Activated naive CD8-positive, alpha-beta T cell (primary cell): ENCODE measurements around the gene ZNF516.

ENCODE experiments used
- H3K27ac Mint-ChIP-seq: one replicate; pipeline ENCODE4 v1.8.0; 2021; ENCODE audit warnings: mixed read lengths
- H3K27me3 Mint-ChIP-seq: one replicate; pipeline ENCODE4 v1.8.0; 2021; ENCODE audit warnings: mixed read lengths
- H3K36me3 Mint-ChIP-seq: one replicate; pipeline ENCODE4 v1.8.0; 2021; ENCODE audit warnings: mixed read lengths
- H3K4me1 Mint-ChIP-seq: one replicate; pipeline ENCODE4 v1.8.0; 2021; ENCODE audit warnings: low read depth, mixed read lengths
- H3K4me3 Mint-ChIP-seq: one replicate; pipeline ENCODE4 v1.8.0; 2021; ENCODE audit warnings: mild to moderate bottlenecking, mixed read lengths
- H3K9me3 Mint-ChIP-seq: one replicate; pipeline ENCODE4 v1.8.0; 2021; ENCODE audit warnings: low read depth, mixed read lengths

Gene ZNF516

GRCh38 chr18:76518860-76519538 lies 24.0 kb upstream of the ZNF516 start:
- Mint-ChIP-seq H3K9me3 (no peaks in the 10 kb centered on the region), H3K4me3 (peak overlapping the region; percentile 78), H3K36me3 (no peaks in the 10 kb centered on the region), H3K4me1 (peaks cover 19% of the 10 kb centered on the region), H3K27ac (no peak overlapping the region), H3K27me3 (peaks cover 29% of the 10 kb centered on the region)

- no peak overlapping the region for H3K27ac Mint-ChIP-seq
- H3K27me3 Mint-ChIP-seq: peaks cover 29% of the 10 kb centered on the region
- no peaks in the 10 kb centered on the region for H3K9me3 Mint-ChIP-seq
Observed at GRCh38 chr18:76518123-76518859, 23.2 kb upstream of the ZNF516 start.

GRCh38 chr18:76515576-76515975 lies 20.5 kb upstream of the ZNF516 start:
- peaks cover 25% of the 10 kb centered on the region for H3K27me3 Mint-ChIP-seq

More at GRCh38 chr18:76518123-76518859, 23.2 kb upstream of the ZNF516 start:
- Mint-ChIP-seq H3K4me3 (peak overlapping the region; percentile 78), H3K36me3 (no peaks in the 10 kb centered on the region), H3K4me1 (peaks cover 19% of the 10 kb centered on the region)

GRCh38 chr18:76514573-76514972 lies 19.5 kb upstream of the ZNF516 start:
- H3K4me1 Mint-ChIP-seq: peaks cover 19% of the 10 kb centered on the region
- no peaks in the 10 kb centered on the region for H3K9me3 Mint-ChIP-seq
- peaks cover 25% of the 10 kb centered on the region for H3K27me3 Mint-ChIP-seq
- H3K36me3 Mint-ChIP-seq: no peaks in the 10 kb centered on the region
- no peak overlapping the region for H3K4me3 Mint-ChIP-seq
- no peak overlapping the region for H3K27ac Mint-ChIP-seq

More at GRCh38 chr18:76515576-76515975, 20.5 kb upstream of the ZNF516 start:
- H3K36me3 Mint-ChIP-seq: no peaks in the 10 kb centered on the region
- peaks cover 19% of the 10 kb centered on the region for H3K4me1 Mint-ChIP-seq
- no peak overlapping the region for H3K4me3 Mint-ChIP-seq
- no peaks in the 10 kb centered on the region for H3K9me3 Mint-ChIP-seq
- no peak overlapping the region for H3K27ac Mint-ChIP-seq

GRCh38 chr18:76507830-76508385 lies 12.9 kb upstream of the ZNF516 start:
- no peaks in the 10 kb centered on the region for H3K9me3 Mint-ChIP-seq
- H3K27me3 Mint-ChIP-seq: no peaks in the 10 kb centered on the region
- H3K36me3 Mint-ChIP-seq: no peaks in the 10 kb centered on the region
- H3K4me1 Mint-ChIP-seq: no peaks in the 10 kb centered on the region
- no peak overlapping the region for H3K4me3 Mint-ChIP-seq
- H3K27ac Mint-ChIP-seq: no peak overlapping the region

GRCh38 chr18:76506974-76507764 lies 12.1 kb upstream of the ZNF516 start:
- no peaks in the 10 kb centered on the region for H3K27me3 Mint-ChIP-seq
- H3K4me1 Mint-ChIP-seq: no peaks in the 10 kb centered on the region
- no peak overlapping the region for H3K4me3 Mint-ChIP-seq
- no peak overlapping the region for H3K27ac Mint-ChIP-seq
- H3K36me3 Mint-ChIP-seq: no peaks in the 10 kb centered on the region
- no peaks in the 10 kb centered on the region for H3K9me3 Mint-ChIP-seq

DNA sequence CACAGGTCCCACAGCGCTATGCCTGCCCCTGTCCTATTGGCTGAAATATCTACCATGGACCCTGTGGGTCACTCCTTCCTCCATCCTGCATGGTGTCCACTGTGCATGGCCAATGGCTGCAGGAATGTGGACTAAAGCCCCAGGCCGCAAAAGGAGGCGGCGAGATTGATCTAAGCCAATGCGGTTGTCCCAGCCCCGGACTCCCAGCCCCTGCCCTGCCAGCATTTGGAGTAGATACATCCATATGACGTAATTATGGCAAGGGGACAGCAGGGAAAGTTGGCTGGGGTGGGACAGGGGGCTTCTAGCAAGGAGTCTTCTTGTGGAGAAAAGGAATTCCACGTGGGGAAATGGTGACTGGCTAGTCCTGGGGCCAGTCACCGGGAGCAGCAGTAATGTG lies 11.4 kb upstream of the ZNF516 start:
- Mint-ChIP-seq H3K27ac (no peak overlapping the region), H3K36me3 (no peaks in the 10 kb centered on the region), H3K27me3 (no peaks in the 10 kb centered on the region), H3K4me1 (no peaks in the 10 kb centered on the region), H3K9me3 (no peaks in the 10 kb centered on the region), H3K4me3 (no peak overlapping the region)

- no peaks in the 10 kb centered on the region for H3K27me3 Mint-ChIP-seq
- H3K9me3 Mint-ChIP-seq: no peaks in the 10 kb centered on the region
- H3K4me1 Mint-ChIP-seq: no peaks in the 10 kb centered on the region
- H3K4me3 Mint-ChIP-seq: no peak overlapping the region
- no peaks in the 10 kb centered on the region for H3K36me3 Mint-ChIP-seq
- H3K27ac Mint-ChIP-seq: no peak overlapping the region
Observed at GRCh38 chr18:76505614-76506013, 10.6 kb upstream of the ZNF516 start.

DNA sequence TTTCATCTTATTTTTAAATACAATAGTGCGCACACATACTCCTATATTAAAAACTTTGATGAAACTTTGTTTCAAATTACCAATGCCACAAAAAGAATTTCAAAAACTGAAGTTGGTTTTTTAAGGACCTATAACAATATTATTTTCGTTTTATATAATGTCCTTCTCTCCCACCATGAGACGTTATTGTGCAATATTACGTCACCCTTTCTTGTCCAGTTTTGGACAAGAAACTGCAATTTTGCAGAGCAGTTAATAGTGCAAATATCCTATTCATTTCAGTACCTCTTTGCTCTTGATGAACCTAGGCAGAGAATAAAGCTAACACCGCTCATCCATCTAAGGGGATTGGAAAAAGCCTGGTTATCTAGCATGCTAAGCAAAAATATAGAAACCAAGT lies 9.7 kb upstream of the ZNF516 start:
- no peak overlapping the region for H3K4me3 Mint-ChIP-seq
- H3K36me3 Mint-ChIP-seq: no peaks in the 10 kb centered on the region
- H3K27ac Mint-ChIP-seq: no peak overlapping the region
- H3K9me3 Mint-ChIP-seq: no peaks in the 10 kb centered on the region
- H3K4me1 Mint-ChIP-seq: no peaks in the 10 kb centered on the region
- no peaks in the 10 kb centered on the region for H3K27me3 Mint-ChIP-seq

GRCh38 chr18:76503649-76504386 lies 8.8 kb upstream of the ZNF516 start:
- Mint-ChIP-seq H3K4me1 (no peaks in the 10 kb centered on the region), H3K4me3 (no peak overlapping the region), H3K27ac (no peak overlapping the region), H3K27me3 (no peaks in the 10 kb centered on the region), H3K9me3 (no peaks in the 10 kb centered on the region), H3K36me3 (no peaks in the 10 kb centered on the region)

DNA sequence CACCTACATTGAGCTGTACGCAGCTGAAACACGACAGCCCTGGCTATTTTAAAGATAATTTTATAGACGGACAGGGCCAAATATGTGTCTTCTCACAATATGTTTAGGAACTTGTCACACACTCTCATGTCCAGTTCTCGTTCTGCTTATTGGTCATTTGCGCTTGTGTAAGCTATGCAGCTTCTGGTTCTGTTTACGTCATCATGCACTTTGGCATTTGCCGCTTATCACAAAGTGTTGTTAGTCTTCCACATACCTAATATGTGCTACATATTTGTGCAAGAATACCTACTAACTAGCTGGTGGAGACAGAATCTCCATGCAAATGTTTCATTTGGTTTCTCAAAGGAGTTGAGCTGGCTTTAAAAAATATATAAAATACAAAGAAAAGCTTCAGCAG lies 7.5 kb upstream of the ZNF516 start:
- Mint-ChIP-seq H3K27ac (no peak overlapping the region), H3K9me3 (no peaks in the 10 kb centered on the region), H3K27me3 (no peaks in the 10 kb centered on the region), H3K36me3 (no peaks in the 10 kb centered on the region), H3K4me1 (no peaks in the 10 kb centered on the region), H3K4me3 (no peak overlapping the region)

GRCh38 chr18:76499637-76500340 lies 4.7 kb upstream of the ZNF516 start:
- Mint-ChIP-seq H3K4me1 (peaks cover 4% of the 10 kb centered on the region), H3K9me3 (no peaks in the 10 kb centered on the region), H3K4me3 (no peak overlapping the region), H3K27me3 (no peaks in the 10 kb centered on the region), H3K36me3 (no peaks in the 10 kb centered on the region), H3K27ac (no peak overlapping the region)

- no peaks in the 10 kb centered on the region for H3K36me3 Mint-ChIP-seq
- H3K4me1 Mint-ChIP-seq: peaks cover 8% of the 10 kb centered on the region
- H3K27me3 Mint-ChIP-seq: no peaks in the 10 kb centered on the region
- no peak overlapping the region for H3K4me3 Mint-ChIP-seq
- no peaks in the 10 kb centered on the region for H3K9me3 Mint-ChIP-seq
- no peak overlapping the region for H3K27ac Mint-ChIP-seq
Observed at GRCh38 chr18:76499021-76499420, 4.0 kb upstream of the ZNF516 start.

DNA sequence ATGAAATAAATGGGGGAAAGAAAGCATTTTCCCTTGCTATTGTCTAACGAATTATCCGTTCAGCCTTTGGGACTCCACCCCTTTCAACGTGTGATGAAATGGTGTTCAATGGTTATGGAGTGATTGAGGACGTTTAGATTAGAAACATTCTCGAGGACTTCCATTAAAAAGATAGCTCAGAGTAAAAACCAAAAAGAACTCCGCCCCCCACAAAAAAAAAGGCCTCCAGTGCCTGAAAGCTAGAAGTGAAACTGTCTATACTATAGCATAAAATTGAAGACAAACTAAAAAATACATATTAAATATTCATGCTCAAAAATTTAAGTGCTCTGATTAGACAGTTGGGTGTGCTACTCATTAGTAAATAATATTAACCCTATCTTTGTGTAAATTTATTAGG lies 3.0 kb upstream of the ZNF516 start:
- H3K4me1 Mint-ChIP-seq: peaks cover 17% of the 10 kb centered on the region
- H3K27ac Mint-ChIP-seq: no peak overlapping the region
- H3K36me3 Mint-ChIP-seq: no peaks in the 10 kb centered on the region
- no peaks in the 10 kb centered on the region for H3K9me3 Mint-ChIP-seq
- H3K27me3 Mint-ChIP-seq: no peaks in the 10 kb centered on the region
- H3K4me3 Mint-ChIP-seq: no peak overlapping the region
